Measurements from ENCODE around the gene ATXN2L.

DNA sequence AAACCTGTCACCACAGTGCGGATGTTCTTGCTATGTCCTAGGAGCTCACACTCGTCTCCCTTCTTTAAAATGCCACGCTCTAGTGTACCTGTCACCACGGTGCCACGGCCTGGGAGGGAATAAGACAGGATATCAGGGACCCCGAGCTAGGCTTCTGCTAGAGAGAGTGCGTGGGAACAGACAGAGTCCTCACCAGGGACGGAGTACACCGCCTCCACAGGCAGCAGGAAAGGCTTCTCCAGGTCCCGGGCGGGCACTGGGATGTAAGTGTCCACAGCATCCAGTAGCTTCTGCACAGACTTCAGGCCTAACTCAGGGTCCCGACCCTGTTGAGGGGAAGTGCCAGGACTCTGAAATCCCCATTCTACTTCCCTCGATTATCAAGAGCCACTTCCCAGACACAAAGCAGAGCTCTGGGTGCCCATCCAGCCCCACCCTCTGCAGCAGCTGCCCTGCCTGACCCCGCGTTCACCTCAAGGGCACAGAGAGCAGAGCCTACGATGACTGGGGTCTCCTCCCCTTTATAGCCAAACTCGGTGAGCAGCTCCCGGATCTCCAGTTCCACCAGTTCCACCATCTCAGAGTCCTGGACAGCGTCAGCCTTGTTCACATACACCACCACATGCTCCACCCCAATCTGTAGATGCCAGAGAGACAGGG, 21.6 kb downstream of the ATXN2L start:
- TF ChIP-seq, protein P1, sequence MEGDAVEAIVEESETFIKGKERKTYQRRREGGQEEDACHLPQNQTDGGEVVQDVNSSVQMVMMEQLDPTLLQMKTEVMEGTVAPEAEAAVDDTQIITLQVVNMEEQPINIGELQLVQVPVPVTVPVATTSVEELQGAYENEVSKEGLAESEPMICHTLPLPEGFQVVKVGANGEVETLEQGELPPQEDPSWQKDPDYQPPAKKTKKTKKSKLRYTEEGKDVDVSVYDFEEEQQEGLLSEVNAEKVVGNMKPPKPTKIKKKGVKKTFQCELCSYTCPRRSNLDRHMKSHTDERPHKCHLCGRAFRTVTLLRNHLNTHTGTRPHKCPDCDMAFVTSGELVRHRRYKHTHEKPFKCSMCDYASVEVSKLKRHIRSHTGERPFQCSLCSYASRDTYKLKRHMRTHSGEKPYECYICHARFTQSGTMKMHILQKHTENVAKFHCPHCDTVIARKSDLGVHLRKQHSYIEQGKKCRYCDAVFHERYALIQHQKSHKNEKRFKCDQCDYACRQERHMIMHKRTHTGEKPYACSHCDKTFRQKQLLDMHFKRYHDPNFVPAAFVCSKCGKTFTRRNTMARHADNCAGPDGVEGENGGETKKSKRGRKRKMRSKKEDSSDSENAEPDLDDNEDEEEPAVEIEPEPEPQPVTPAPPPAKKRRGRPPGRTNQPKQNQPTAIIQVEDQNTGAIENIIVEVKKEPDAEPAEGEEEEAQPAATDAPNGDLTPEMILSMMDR (IDR thresholded peaks at IDR 0.05 in 2 of 3, conservative IDR thresholded peaks at IDR 0.05 in 1 of 3; ENCODE audit: control insufficient read depth in 2 of 3, extremely low read depth in 1 of 3, insufficient read depth in 1 of 3, low read depth in 3 of 3, low read length in 3 of 3), result no peak
- no peak for TF ChIP-seq KLF5 (IDR thresholded peaks at IDR 0.05; ENCODE audit: partially characterized antibody)
- TF ChIP-seq TCF3 (IDR thresholded peaks at IDR 0.05; ENCODE audit: borderline replicate concordance, insufficient read depth, low read depth, low read length), result no peak
- TF ChIP-seq, protein P2, sequence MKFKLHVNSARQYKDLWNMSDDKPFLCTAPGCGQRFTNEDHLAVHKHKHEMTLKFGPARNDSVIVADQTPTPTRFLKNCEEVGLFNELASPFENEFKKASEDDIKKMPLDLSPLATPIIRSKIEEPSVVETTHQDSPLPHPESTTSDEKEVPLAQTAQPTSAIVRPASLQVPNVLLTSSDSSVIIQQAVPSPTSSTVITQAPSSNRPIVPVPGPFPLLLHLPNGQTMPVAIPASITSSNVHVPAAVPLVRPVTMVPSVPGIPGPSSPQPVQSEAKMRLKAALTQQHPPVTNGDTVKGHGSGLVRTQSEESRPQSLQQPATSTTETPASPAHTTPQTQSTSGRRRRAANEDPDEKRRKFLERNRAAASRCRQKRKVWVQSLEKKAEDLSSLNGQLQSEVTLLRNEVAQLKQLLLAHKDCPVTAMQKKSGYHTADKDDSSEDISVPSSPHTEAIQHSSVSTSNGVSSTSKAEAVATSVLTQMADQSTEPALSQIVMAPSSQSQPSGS (IDR thresholded peaks at IDR 0.05; ENCODE audit: low read length), result no peak
- no peak for TF ChIP-seq CEBPB (IDR thresholded peaks at IDR 0.05; ENCODE audit: borderline replicate concordance in 1 of 2, low read depth in 2 of 2, low read length in 2 of 2)
- TF ChIP-seq HCFC1 (IDR thresholded peaks at IDR 0.05; ENCODE audit: low read length), result no peak
- TF ChIP-seq, protein P3, sequence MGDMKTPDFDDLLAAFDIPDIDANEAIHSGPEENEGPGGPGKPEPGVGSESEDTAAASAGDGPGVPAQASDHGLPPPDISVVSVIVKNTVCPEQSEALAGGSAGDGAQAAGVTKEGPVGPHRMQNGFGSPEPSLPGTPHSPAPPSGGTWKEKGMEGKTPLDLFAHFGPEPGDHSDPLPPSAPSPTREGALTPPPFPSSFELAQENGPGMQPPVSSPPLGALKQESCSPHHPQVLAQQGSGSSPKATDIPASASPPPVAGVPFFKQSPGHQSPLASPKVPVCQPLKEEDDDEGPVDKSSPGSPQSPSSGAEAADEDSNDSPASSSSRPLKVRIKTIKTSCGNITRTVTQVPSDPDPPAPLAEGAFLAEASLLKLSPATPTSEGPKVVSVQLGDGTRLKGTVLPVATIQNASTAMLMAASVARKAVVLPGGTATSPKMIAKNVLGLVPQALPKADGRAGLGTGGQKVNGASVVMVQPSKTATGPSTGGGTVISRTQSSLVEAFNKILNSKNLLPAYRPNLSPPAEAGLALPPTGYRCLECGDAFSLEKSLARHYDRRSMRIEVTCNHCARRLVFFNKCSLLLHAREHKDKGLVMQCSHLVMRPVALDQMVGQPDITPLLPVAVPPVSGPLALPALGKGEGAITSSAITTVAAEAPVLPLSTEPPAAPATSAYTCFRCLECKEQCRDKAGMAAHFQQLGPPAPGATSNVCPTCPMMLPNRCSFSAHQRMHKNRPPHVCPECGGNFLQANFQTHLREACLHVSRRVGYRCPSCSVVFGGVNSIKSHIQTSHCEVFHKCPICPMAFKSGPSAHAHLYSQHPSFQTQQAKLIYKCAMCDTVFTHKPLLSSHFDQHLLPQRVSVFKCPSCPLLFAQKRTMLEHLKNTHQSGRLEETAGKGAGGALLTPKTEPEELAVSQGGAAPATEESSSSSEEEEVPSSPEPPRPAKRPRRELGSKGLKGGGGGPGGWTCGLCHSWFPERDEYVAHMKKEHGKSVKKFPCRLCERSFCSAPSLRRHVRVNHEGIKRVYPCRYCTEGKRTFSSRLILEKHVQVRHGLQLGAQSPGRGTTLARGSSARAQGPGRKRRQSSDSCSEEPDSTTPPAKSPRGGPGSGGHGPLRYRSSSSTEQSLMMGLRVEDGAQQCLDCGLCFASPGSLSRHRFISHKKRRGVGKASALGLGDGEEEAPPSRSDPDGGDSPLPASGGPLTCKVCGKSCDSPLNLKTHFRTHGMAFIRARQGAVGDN (IDR thresholded peaks at IDR 0.05), result no peak

All from GM12878 (cell line).